SK-N-SH treated with all-trans-retinoic acid at 6 μM for 48 hours (cell line): ENCODE data around the gene MAFF.

Experiments used
- ATAC-seq: fragments of 200-7000 bp; cut with Tn5 transposase; 3 replicates; pipeline ENCODE4 v1.9.1; 2020; ENCODE audit warnings: mild to moderate bottlenecking, moderate library complexity
- ARNTL ChIP-seq: fragments of 450-650 bp; formaldehyde crosslinking; IDR thresholded peaks from 2 replicates; pipeline ENCODE4 v1.5.0; 2020; ENCODE audit warnings: low read depth, mild to moderate bottlenecking, moderate library complexity, borderline replicate concordance
- CSDC2 ChIP-seq: fragments of 250-450 bp; sonication (Bioruptor Pico); IDR thresholded peaks from 2 replicates; pipeline ENCODE4 v1.5.0; 2020; ENCODE audit warnings: mild to moderate bottlenecking, moderate library complexity
- ISL1 ChIP-seq: fragments of 250-450 bp; sonication (Bioruptor Pico); IDR thresholded peaks from 2 replicates; pipeline ENCODE4 v2.1.2; 2022; ENCODE audit warnings: mild to moderate bottlenecking, moderate library complexity
- OSR1 ChIP-seq: fragments of 250-450 bp; sonication (Bioruptor Pico); IDR thresholded peaks from 2 replicates; pipeline ENCODE4 v1.8.0; 2022; ENCODE audit warnings: moderate library complexity, mild to moderate bottlenecking, inconsistent platforms
- RARB ChIP-seq: fragments of 250-450 bp; sonication (Bioruptor Pico); IDR thresholded peaks from 2 replicates; pipeline ENCODE4 v1.8.0; 2021; ENCODE audit warnings: mild to moderate bottlenecking, moderate library complexity
- SNAI2 ChIP-seq: fragments of 250-450 bp; sonication (Bioruptor Pico); IDR thresholded peaks from 2 replicates; pipeline ENCODE4 v1.5.0; 2020; ENCODE audit warnings: mild to moderate bottlenecking, moderate library complexity
- TCF4 ChIP-seq: fragments of 250-450 bp; sonication (Bioruptor Pico); IDR thresholded peaks from 2 replicates; pipeline ENCODE4 v1.8.0; 2021; ENCODE audit warnings: mild to moderate bottlenecking, moderate library complexity, borderline replicate concordance
- TOX ChIP-seq: fragments of 250-450 bp; sonication (Bioruptor Pico); IDR thresholded peaks from 2 replicates; pipeline ENCODE4 v1.8.0; 2021; ENCODE audit warnings: mild to moderate bottlenecking, moderate library complexity, borderline replicate concordance
- ZC3H10 ChIP-seq: fragments of 250-450 bp; sonication (Bioruptor Pico); IDR thresholded peaks from 2 replicates; pipeline ENCODE4 v1.5.1; 2021; ENCODE audit warnings: mild to moderate bottlenecking, moderate library complexity
- ZFP3 ChIP-seq: fragments of 250-450 bp; sonication (Bioruptor Pico); IDR thresholded peaks from 2 replicates; pipeline ENCODE4 v1.5.0; 2020; ENCODE audit warnings: mild to moderate bottlenecking, moderate library complexity
- ZFP30 ChIP-seq: fragments of 450-650 bp; formaldehyde crosslinking; IDR thresholded peaks from 2 replicates; pipeline ENCODE4 v1.5.0; 2022; ENCODE audit warnings: mild to moderate bottlenecking, moderate library complexity
- ZNF565 ChIP-seq: fragments of 450-650 bp; formaldehyde crosslinking; conservative IDR thresholded peaks from 2 replicates; pipeline ENCODE4 v1.5.0; 2020; ENCODE audit warnings: low read depth, mild to moderate bottlenecking, moderate library complexity
- ZNF70 ChIP-seq: fragments of 450-650 bp; formaldehyde crosslinking; IDR thresholded peaks from 2 replicates; pipeline ENCODE4 v1.5.0; 2020; ENCODE audit warnings: mild to moderate bottlenecking, moderate library complexity
- ZNF8 ChIP-seq: fragments of 450-650 bp; formaldehyde crosslinking; IDR thresholded peaks from 2 replicates; pipeline ENCODE4 v1.5.0; 2020; ENCODE audit warnings: mild to moderate bottlenecking, moderate library complexity
- TF ChIP-seq, protein P1 (sequence below): fragments of 250-450 bp; sonication (Bioruptor Pico); IDR thresholded peaks from 2 replicates; pipeline ENCODE4 v1.5.0; 2020; ENCODE audit warnings: mild to moderate bottlenecking, moderate library complexity
- TF ChIP-seq, protein P2 (sequence below): fragments of 250-450 bp; sonication (Bioruptor Pico); IDR thresholded peaks from 2 replicates; pipeline ENCODE4 v1.5.1; 2020; ENCODE audit warnings: low read depth, mild to moderate bottlenecking, moderate library complexity
- TF ChIP-seq, protein P3 (sequence below): fragments of 250-450 bp; sonication (Bioruptor Pico); IDR thresholded peaks from 2 replicates; pipeline ENCODE4 v1.8.0; 2021; ENCODE audit warnings: low read depth, mild to moderate bottlenecking, moderate library complexity, borderline replicate concordance

Gene MAFF

DNA sequence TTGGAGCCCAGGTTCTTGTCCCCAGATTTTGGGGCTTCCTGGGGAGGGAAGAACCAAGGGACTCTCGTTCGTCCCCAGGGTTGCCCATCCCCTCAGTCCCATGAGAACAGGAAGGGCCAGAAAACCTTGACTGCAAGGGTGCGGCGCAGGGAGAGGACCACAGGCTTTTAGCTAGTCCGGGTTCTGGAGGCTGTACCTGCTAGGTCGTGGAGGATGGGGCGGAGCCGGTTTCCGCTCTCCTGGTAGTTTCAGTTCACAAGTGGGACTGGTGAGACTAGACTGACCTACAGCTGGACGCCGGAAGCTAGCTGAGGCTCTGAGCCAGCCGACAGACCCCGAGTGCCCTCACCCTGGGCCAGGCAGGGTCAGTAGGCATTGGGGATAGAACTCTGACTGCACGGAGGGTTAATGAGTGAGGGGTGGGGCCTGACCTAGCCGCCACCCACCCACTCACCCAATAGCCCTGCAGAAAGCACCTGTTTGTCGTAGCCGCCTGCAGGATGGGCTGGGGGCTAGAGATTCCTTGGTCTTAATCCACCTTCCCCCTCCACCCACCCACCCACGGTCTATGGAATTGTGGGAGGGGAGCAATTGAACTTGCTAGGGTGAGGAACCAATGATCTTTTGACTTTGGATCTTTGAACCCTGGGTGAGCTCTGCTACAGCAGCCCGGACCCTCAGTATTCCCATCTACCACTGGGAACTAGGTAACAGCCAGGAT lies 1.5 kb downstream of the MAFF start:
- peak; percentile 11 for ATAC-seq
- TF ChIP-seq TOX (CRISPR knock-in tag) (no peak), OSR1 (CRISPR knock-in tag) (no peak), RARB (CRISPR knock-in tag) (no peak), ZNF565 (CRISPR knock-in tag) (no peak), TCF4 (CRISPR knock-in tag) (no peak), ZFP3 (CRISPR knock-in tag) (no peak), ZC3H10 (CRISPR knock-in tag) (no peak), ZNF70 (no peak), SNAI2 (no peak), ARNTL (CRISPR knock-in tag) (no peak)
- TF ChIP-seq, protein P1, sequence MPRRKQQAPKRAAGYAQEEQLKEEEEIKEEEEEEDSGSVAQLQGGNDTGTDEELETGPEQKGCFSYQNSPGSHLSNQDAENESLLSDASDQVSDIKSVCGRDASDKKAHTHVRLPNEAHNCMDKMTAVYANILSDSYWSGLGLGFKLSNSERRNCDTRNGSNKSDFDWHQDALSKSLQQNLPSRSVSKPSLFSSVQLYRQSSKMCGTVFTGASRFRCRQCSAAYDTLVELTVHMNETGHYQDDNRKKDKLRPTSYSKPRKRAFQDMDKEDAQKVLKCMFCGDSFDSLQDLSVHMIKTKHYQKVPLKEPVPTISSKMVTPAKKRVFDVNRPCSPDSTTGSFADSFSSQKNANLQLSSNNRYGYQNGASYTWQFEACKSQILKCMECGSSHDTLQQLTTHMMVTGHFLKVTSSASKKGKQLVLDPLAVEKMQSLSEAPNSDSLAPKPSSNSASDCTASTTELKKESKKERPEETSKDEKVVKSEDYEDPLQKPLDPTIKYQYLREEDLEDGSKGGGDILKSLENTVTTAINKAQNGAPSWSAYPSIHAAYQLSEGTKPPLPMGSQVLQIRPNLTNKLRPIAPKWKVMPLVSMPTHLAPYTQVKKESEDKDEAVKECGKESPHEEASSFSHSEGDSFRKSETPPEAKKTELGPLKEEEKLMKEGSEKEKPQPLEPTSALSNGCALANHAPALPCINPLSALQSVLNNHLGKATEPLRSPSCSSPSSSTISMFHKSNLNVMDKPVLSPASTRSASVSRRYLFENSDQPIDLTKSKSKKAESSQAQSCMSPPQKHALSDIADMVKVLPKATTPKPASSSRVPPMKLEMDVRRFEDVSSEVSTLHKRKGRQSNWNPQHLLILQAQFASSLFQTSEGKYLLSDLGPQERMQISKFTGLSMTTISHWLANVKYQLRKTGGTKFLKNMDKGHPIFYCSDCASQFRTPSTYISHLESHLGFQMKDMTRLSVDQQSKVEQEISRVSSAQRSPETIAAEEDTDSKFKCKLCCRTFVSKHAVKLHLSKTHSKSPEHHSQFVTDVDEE (CRISPR knock-in tag) = no peak
- TF ChIP-seq, protein P2, sequence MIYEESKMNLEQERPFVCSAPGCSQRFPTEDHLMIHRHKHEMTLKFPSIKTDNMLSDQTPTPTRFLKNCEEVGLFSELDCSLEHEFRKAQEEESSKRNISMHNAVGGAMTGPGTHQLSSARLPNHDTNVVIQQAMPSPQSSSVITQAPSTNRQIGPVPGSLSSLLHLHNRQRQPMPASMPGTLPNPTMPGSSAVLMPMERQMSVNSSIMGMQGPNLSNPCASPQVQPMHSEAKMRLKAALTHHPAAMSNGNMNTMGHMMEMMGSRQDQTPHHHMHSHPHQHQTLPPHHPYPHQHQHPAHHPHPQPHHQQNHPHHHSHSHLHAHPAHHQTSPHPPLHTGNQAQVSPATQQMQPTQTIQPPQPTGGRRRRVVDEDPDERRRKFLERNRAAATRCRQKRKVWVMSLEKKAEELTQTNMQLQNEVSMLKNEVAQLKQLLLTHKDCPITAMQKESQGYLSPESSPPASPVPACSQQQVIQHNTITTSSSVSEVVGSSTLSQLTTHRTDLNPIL = no peak
- TF ChIP-seq, protein P3, sequence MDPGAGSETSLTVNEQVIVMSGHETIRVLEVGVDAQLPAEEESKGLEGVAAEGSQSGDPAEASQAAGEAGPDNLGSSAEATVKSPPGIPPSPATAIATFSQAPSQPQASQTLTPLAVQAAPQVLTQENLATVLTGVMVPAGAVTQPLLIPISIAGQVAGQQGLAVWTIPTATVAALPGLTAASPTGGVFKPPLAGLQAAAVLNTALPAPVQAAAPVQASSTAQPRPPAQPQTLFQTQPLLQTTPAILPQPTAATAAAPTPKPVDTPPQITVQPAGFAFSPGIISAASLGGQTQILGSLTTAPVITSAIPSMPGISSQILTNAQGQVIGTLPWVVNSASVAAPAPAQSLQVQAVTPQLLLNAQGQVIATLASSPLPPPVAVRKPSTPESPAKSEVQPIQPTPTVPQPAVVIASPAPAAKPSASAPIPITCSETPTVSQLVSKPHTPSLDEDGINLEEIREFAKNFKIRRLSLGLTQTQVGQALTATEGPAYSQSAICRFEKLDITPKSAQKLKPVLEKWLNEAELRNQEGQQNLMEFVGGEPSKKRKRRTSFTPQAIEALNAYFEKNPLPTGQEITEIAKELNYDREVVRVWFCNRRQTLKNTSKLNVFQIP (CRISPR knock-in tag) = no peak
- TF ChIP-seq, all 23 proteins: peak for 0

DNA sequence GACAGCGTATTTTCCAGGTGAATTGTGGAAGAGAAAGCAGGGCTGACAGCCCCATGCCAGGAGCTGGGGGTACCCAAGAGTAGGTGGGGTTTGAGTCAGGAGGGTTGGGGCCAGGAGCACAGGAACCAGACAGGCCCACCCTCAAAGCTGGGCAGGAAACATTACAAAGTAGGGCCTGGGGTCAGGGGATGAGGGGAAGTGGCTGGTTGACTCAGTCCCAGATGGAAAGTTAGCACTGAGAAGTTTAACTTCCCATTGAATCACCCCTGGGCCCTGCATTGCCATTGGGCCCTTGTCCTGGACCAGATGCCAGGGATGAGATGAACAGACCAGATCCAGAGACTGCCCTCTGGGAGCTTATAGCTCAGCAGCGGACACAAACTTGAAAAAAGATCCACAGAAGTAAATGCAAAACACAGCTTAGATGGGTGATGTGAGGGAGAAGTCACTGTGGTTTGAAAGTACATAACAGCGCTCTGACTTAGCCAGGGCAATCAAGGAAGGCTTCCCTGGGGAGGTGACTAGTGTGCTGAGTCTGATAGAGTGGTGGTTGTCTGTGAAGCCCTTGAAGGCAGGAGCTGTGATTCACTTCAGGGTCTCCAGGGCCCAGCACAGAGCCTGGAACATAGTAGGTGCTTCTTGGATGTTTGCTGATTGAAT lies 2.2 kb downstream of the MAFF start:
- TF ChIP-seq ZNF70 (no peak), ISL1 (CRISPR knock-in tag) (no peak), CSDC2 (no peak), OSR1 (CRISPR knock-in tag) (no peak), TCF4 (CRISPR knock-in tag) (no peak), ZFP3 (CRISPR knock-in tag) (no peak), ZC3H10 (CRISPR knock-in tag) (no peak), TOX (CRISPR knock-in tag) (no peak)
- TF ChIP-seq, protein P1 (CRISPR knock-in tag) = no peak
- TF ChIP-seq, all 23 proteins: peak for 0
- ATAC-seq = no peak

DNA sequence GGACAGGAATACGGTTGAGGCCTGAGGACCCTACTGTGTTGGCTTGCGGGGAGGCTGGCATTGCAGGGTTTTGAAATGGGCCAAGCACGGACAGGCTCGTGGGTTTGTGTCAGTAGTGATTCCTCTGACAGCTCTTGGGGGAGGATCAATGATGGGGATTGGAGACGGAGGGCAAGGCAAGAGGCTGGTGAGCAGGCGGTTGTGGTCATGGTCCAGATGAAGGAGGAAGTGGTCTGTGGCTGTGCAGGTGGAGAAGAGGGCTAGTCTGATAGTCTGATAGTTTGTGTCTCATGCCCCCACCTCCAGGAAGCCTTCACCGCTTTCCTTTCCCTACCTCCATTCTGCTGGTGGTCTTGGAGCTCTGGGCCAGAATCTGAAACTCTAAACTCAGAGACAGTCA lies 3.0 kb downstream of the MAFF start:
- no peak for ATAC-seq

More for the DNA sequence above, 3.0 kb downstream of the MAFF start:
- TF ChIP-seq ZNF565 (CRISPR knock-in tag) = no peak
- TF ChIP-seq ZFP30 = no peak
- no peak for TF ChIP-seq ZNF8
- TF ChIP-seq RARB (CRISPR knock-in tag) = no peak
- TF ChIP-seq, protein P3 (CRISPR knock-in tag) = no peak
- TF ChIP-seq ISL1 (CRISPR knock-in tag) = no peak
- no peak for TF ChIP-seq SNAI2
- TF ChIP-seq ZNF70 = no peak
- no peak for TF ChIP-seq TCF4 (CRISPR knock-in tag)
- no peak for TF ChIP-seq ZFP3 (CRISPR knock-in tag)
- TF ChIP-seq TOX (CRISPR knock-in tag) = no peak
